SK-N-DZ (cell line): Measurements from ENCODE around the gene PPP4C.
"Not testable (repeated sequence)": the region's sequence is repeated elsewhere in the genome, so short reads cannot be mapped to it uniquely, and the experiment has no call there.

Source experiments
- DNase-seq: peaks from one replicate; pipeline ENCODE4 v3.0.0-alpha.2; 2015; ENCODE audit warnings: low spot score

Gene PPP4C

DNA sequence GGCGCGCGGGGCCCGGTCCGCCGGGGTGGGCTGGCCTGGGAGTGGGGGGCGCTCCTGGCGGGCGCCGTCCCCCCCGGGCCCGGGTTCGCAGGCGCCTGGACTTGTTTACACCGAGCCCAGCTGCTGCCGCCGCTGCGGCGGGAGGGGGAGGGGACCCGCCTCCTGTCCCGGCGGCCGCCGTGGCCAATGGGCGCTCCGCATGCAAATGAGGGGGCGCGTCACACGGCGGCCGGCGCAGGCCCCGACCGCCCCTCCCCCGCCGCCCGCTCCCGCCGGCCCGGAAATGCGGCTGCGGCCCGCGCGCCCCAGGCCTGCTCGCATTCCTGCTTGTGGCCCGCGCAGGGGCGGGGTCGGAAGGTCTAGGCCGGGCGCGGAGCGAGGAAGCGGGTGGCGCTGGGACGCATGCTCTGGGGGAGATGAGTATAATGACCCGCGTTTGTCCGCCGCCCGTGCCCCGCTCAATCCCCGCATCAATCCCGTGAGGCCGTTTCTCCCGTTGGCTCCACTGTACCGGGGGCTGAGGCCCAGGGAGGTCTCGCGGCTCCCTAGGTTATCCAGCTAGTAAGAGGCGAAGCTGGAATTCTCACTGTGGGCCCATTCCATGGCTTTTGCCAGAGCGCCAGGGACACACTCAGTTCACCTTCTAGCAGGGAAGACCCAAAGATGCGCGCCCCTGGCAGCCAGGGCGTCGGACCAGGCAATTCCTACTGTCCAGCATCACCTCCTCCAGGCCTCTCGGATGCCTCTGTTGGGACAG is 20.5 kb downstream of the PPP4C start, which contains the start of gene YPEL3:
TSS of gene YPEL3 (minus strand) at position 109 of the 757 bp plus-strand sequence. CDS start 731 bp downstream, outside the sequence.
- DNase-seq, result peak; percentile 87

DNA sequence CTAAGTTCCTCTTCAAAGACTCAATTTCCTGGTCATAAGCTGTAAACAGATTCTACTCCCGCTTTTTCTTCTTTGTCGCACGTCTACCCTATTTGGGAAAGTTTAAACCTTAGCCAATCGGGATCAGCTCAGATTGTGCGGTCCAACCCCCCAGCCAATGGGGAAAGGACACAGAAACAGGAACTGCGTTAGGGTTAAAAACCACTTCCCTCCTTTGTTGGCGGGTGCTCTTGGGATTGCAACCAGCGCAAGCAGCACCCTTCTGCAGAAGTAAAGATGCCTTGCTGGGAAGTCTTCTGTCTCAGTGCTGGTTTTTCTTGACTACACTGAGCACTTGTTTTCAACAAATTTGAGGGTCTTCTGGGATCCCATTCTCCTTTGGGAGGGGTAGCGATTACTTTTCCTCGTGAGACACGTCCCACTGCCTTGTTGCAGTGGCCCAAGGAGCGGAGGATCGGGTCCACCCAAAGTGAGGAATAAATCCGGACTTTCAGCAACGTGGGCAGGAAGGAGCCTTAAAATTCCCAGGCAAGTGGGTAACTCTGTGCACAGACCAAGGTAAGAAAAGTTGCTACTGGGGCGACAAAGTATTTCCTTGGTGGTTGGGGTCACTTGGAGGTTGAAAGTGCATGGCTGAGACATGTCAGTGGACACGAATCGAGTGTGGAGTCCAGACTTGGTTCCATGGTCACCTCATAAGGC is 21.2 kb downstream of the PPP4C start:
- DNase-seq, result peak; percentile 37

DNA sequence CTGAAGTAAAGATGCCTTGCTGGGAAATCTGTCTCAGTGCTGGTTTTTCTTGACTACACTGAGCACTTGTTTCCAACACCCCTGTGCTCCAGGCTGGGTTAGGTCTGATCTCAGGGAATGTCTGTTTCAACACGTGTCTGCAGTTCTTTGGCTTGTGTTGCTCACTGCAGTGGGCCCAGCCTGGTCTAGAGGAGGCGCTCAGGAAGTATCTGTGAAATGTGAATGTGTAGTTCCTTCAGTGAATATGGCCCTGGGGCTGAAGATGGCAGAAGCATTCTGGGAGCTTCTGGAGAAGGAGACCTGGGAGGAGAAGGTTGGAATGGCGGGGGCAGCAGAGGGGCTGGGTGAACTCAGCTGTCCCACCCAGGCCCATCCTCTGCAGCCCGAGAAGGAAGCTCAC is 28.3 kb downstream of the PPP4C start:
- DNase-seq, result no peak

DNA sequence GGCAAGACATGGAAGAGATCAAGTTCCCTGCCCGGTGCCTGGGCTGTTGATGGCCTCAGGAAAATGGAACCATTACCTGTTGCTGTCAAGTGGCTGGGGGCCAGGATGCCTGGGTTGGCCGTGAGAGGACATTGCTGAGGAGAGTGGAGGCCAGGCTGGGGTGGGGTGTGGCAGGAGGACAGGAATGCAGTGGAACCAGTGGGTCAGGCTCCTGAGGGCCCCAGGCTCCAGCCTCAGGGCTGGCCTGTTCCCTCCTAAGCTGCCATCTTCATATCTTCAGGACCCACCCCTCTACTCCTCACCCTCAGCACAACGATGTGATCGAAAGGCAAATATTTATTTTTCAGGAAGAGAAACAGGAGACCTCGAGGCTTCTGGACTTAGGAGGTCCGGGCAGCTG is 28.7 kb downstream of the PPP4C start:
- DNase-seq, result no peak

DNA sequence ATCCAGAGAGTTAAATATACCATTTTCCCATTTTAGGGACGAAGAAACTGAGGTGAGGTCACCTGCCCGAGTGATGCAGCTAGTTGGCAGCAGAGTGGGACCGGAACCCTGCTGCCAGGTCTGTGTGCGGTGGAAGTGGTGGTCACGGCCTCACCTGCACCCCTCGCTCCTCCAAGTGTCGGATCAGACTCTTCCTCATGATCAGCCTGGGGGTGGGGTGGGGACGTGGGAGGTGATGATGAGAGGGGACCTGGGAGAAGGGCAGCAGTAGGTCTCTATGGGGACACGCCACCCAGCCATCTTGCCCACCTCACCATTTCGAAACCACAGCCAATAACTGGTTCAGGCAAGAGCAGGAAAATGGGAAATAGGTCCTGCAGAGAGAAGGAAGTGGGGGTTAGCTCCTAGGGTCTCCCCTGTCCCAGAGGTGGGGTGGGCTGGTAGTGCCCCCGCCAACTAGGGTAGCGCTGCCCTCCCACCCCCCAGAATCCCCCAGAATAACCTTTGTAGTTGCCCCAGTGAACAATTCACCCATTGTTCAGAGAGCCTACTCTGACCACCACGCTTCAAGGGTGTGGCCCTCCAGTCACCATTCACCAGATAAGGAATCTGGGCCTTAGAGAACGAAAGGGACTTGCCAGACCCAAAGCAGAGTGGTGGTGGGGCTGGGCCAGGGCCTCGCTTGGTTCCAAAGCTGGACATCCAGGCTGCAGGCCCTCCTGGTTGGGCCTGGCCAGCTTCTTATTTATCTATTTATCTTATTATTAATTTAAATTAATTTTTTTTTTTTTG is 32.5 kb downstream of the PPP4C start:
- no peak for DNase-seq

DNA sequence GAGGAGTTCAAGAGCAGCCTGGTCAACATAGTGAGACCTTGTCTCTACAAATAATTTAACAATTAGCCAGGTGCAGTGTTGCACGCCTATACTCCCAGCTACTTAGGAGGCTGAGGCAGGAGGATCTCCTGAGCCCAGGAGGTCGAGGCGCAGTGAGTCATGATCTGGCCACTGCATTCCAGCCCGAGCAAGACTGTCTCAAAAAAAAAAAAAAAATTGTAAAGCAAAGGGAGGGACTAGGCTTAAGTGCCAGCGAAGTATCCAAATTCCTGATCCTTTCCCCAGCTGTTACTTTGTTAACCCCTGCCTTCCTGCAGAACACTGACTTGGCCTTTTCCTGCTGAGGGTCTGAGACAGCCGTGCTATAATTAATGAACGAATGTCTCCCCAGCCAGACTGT is 34.9 kb downstream of the PPP4C start:
- DNase-seq, result no peak

DNA sequence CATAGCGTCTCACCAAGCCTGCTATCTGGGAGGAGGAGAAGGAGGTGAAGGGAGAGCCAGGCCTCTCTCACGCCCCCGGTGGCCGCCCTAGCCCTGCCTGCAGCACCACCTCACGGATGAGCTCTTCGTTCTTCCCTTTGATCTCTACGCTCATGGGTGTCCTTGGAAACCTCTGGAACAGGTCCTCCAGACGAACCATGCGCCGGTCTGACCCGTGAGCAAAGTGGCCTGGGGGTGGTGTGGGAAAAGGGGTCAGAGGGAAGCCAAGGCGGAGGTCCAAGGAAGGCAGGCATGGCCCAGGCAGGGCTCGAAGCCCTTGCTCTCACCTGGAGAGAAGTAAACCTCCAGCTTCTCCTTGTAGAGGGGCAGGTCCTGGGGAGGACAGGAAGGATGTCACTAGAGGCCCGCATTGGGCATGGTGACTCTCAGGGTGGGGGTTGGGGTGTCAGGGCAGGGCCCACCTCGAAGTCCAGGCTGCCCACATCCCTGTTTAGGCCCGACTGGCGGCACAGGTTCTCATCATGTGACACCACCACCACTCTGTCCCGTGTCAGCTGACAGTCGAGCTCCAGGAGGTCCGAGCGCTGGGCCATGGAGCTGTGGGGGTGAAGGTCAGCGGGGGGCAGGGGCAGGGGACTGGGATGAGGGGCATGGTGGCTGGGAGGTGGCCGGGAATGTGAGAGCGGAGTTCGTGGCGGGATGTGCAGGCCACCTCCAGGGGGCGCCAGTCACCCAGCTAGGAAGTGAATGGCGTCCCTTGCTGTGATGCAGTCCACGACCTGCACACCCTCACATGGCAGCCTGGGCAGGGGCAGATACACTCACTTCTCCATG is 36.6 kb downstream of the PPP4C start:
- no peak for DNase-seq

DNA sequence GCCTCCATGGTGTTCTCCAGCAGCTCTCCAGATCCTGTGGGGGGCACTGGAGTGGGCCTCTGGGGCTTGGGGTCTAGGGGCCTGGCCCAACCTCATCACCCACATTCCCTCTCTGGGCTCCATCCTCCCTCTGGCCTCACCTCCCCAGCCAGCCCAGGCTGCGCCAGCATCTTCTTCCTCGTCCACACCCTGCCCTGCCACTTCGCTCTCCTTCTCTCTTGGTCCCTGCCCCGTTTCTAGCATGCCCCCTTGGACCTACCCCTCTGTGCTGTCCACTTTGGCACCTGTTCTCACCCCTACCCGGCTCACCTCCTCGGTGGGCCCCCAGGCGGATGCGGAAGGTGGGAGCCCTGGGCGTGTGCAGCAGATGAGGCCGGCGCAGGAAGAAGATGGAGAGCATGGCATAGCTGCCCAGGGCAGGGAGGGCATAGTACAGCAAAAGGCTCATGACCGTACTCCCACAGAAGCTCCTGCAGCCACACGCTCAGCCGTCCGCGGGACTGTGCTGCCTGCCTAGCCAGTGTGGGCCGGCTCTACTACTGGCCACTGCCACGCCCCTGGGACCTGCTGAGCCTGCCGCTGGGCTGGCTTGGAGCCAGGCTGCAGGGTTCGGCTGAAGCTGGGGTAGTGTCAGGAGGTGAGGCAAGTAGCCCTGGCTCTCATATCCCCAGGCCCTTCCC is 37.4 kb downstream of the PPP4C start, which contains the start of gene GDPD3:
TSS of gene GDPD3 (minus strand) at position 507 of the 680 bp plus-strand sequence. CDS start at position 448, 59 bp downstream.
- DNase-seq, result no peak

DNA sequence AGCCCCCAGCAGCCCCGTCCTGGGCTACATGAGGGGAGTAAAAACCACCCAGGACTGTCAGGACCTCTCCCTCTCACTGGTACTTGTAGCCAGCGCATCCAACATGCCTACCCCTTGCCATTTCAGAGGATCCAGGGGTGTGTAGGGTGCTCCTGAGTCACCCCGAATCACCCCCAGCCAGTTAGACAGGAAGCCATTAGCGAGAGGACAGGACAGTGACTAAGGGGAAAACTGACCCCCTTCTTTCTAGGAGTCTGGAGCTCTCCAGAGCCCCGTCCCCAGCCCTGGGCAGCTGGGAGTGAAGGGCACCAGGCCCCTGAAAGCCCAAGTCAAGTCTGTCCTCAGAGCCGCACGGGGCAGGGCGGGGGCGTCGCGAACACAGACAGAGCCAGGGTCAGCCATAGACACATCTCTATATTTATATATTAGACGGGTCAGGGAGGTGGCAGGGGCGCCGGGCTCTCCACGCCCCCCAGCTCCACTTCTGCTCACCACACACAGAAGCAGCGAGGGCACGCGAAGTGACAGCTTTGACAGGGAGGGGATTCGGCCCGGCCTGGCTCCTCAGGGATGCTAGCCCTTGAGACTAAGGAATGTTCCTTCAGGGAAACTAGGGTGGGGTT is 38.0 kb downstream of the PPP4C start:
- DNase-seq, result no peak

DNA sequence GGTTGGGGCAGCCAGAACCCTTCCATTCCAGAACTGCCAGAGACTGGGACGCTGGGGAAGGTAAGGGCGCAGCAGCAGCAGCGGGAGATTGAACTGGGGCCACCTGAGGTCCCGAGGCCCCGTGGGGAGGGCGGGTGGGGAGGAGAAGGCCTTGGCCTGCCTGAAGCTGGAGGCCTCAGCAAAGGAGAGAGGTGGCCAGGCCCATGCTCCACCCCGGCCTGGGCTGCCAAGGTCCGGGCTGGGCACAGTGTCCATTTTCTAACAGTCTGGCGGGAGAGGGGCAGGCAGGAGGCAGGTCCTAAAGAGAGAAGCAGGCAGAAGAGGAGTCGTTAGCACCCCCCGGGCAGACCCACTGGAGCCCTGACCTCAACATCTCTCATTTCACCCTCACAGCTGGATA is 38.6 kb downstream of the PPP4C start:
- DNase-seq, result no peak

DNA sequence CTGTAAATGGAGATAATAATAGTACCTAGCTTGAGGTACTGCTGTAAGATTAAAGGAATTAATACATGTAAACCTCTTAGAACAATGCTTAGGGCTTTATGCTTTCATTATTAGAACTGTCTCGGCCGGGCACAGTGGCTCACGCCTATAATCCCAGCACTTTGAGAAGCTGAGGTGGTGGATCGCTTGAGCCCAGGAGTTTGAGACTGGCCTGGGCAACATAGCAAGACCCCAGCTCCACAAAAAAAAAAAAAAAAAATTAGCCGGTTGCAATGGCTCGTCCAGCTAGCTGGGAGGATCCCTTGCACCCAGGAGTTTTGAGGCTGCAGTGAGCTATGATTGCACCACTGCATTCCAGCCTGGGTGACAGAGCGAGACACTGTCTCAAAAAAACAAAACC is 39.0 kb downstream of the PPP4C start:
- not testable (repeated sequence) for DNase-seq

DNA sequence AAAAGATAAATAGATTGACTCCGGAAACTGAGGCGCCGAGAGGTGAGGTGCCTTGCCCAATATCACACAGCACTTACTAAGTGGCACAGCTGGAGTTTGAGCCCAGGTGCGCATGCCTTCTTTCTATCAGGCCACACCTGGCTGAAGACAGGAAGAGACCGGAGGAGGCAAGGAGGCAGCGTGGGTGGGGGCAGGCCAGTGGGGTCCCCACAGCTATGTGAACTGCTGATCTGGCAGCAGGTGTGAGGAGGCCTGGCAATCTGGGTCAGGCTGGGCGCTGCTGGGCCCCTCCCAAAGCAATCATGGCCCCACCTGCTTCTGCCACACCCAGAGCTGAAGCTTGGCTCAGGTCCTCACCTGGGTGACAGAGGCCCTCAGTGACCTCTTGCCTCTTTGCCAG is 39.4 kb downstream of the PPP4C start:
- DNase-seq, result no peak

DNA sequence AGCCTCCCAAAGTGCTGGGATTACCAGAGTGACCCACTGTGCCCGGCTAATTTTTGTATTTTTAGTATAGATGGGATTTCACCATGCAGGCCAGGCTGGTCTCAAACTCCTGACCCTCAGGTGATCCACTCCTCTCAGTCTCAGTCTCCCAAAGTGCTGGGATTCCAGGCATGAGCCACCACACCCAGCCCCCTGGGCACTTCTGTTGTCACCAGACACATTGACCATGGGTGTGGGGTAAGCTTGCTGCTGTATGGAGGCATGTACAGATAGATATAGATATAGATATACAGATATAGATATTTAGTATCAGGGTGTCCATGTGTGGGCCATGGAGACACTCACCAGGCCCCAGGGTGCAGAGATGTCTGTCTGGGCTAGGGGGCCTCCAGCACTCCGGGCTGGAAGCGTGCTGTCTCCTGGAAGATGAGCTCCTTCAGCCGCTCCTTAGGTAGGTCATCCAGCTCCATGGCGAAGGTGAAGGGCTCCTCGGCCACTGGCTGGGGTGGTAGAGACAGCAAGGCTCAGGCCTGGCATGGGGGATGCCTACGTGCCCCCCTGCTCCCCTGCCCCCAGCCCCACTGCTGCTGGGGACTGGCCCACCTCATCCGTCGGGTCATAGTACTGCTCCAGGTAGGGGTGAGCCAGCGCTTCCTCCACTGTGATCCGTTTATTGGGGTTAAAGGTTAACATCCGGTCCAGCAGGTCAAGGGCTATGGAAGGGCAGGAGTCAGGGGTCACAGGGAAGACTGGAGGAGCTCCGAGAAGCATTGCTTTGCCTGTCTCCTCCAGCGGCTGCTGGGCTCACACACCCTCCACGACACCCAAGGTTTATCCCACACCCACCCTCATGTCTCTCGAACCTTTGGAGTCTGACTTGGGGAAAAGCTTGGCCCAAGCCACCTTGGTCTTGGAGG is 40.8 kb downstream of the PPP4C start:
- DNase-seq, result no peak

DNA sequence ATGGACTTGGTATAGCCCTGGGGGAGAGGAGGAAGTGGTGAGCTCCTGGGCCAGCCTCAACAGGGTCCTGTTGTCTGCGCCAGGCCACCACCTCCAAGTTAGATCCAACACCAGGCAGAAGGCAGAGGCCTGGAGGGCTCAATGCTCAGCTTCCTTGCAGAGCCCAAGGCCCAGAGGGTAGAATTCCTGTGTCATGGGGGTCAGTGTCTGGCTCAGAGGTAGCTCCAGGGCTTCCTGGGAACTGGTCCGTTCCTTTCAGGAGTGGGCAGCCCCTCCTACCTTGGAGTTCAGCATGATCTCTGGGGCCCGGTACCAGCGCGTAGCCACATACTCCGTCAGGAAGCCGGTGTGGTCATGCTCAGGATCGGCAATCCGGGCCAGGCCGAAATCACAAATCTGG is 42.0 kb downstream of the PPP4C start:
- no peak for DNase-seq

DNA sequence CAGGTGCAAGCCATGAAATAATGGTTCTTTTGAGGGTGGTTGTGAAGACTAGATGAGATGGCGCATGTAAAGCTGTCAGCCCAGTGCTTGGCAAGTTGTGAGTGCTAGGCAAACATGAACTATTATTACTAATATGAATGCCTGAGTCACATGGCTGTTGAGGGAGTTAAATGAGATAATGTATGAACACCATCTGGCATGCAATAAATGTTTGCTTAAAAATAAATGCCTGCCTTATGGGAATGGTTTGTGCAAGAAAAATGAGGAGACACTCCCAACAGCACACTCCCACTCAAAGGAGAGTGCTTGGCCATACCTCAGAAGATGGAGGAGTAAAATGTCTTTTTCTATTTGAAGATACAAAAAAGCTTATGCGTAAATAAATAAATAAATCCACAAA is 43.6 kb downstream of the PPP4C start:
- DNase-seq, result no peak

DNA sequence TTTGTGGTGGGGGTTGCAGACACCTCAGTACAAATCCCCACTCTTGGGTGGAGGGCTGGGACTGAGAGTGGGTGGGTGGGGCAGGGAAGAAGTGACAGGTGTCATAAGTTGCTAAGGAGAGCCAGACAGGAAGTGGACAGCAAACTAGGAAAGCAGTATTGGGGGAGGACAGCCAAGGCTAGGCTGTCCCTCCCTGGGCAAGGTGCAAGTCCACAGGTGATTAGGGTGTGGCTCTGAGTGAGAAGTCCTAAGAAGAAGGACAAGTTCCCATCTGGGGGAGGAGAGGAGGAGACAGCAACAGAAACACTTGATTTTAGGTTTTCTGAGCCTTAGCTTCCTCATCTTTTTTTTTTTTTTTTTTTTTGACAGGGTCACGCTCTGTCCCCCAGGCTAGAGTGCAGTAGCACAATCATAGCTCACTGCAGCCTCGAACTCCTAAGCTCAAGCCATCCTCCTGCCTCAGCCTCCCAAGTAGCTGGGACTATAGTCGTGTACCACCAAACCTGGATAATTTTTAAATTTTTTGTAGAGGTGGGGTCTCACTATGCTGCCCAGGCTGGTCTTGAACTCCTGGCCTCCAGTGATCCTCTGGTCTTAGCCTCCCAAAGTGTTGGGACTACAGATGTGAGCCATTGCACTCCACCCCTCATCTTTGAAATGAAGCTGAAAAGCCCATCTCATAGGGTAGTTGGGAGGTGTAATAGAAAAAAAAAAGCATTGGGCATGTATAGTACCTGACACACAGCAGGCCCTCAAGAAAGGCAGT is 44.7 kb downstream of the PPP4C start:
- no peak for DNase-seq

DNA sequence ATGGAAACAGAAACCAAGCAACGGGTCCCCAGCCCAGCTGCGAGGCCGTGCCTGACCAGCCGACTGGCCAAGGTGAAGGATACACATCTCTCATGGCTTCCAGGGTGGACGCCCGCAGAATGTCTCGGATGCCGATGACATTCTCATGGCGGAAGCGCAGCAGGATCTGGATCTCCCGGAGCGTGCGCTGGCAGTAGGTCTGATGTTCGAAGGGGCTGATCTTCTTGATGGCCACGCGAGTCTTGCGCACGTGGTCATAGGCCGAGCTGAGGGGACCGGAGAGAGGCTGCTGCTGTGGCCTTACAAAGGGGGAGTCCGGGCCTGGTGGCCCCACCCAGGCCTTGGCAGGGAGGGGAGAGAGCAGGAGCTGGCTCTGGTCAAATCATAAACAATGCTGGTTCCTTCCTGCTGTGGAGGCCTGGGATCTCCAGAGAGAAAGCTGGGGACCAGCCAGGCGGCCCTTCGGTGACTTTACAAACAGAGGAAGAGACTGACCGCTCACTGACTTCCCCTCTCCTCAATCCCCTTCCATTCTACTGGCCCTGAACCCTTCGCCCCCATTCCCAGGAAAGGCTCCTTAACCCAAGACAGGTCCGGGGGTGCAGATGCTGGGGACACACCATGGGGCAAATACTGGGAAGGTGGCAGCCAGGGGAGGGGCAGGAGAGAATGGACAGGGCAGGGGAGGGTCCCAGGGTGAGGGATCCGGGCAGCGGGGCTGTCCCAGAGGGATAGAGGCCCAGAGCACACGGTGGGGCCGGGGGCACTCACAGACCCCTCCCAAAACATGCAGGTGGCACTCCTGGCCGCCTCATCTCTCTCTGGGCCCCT is 46.2 kb downstream of the PPP4C start:
- DNase-seq, result no peak
